SU-DHL-6 (cell line): ENCODE data around the gene CST11.

Experiments
- H2AFZ ChIP-seq: fragments of 200-600 bp; sonication (generic); 2 replicates; pipeline ENCODE4 v1.6.1; 2014; ENCODE audit warnings: low read depth, mild to moderate bottlenecking, moderate library complexity, mixed read lengths, antibody characterized with exemption, low read length; ENCODE audit not compliant: severe bottlenecking
- H3F3A ChIP-seq: fragments of 200-600 bp; shearing (Covaris generic); 2 replicates; pipeline ENCODE4 v1.6.0; 2016; ENCODE audit warnings: antibody characterized with exemption, mild to moderate bottlenecking; ENCODE audit not compliant: insufficient read depth
- H3K27ac ChIP-seq: fragments of 200-600 bp; sonication (generic); 2 replicates; pipeline ENCODE4 v1.5.1; 2016; ENCODE audit warnings: low read depth, mild to moderate bottlenecking, low read length, moderate library complexity, mixed read lengths
- H3K27me3 ChIP-seq: fragments of 200-600 bp; sonication (generic), shearing (Covaris generic); 2 replicates; pipeline ENCODE4 v1.6.0; 2014; ENCODE audit warnings: mild to moderate bottlenecking, low read length
- H3K36me3 ChIP-seq: fragments of 200-600 bp; sonication (generic); 2 replicates; pipeline ENCODE4 v1.6.1; 2014; ENCODE audit warnings: mild to moderate bottlenecking, low read length, mixed read lengths
- H3K4me2 ChIP-seq: fragments of 300-600, 200-600 bp; shearing (Covaris generic), sonication (generic); 2 replicates; pipeline ENCODE4 v1.6.0; 2014; ENCODE audit warnings: low read length, low read depth, mild to moderate bottlenecking; ENCODE audit not compliant: poor library complexity, severe bottlenecking
- H3K4me3 ChIP-seq: fragments of 200-600 bp; sonication (generic); 2 replicates; pipeline ENCODE4 v1.5.1; 2014; ENCODE audit warnings: antibody characterized with exemption, low read length, mild to moderate bottlenecking, mixed read lengths; ENCODE audit not compliant: insufficient read depth, poor library complexity, severe bottlenecking
- H3K79me2 ChIP-seq: fragments of 200-600 bp; sonication (generic); 2 replicates; pipeline ENCODE4 v1.6.1; 2014; ENCODE audit warnings: mild to moderate bottlenecking, low read length, moderate library complexity; ENCODE audit not compliant: insufficient read depth
- H3K9ac ChIP-seq: fragments of 200-600 bp; sonication (generic); 2 replicates; pipeline ENCODE4 v1.7.0; 2014; ENCODE audit warnings: mild to moderate bottlenecking, low read length
- H3K9me2 ChIP-seq: fragments of 200-600 bp; sonication (generic); replicated peaks from 2 replicates; pipeline ENCODE4 v1.6.1; 2014; ENCODE audit warnings: low read length; ENCODE audit not compliant: insufficient read depth
- H3K9me3 ChIP-seq: fragments of 200-600 bp; sonication (generic); 2 replicates; pipeline ENCODE4 v1.6.1; 2014; ENCODE audit warnings: low read length, mixed read lengths; ENCODE audit not compliant: insufficient read depth
- H4K20me1 ChIP-seq: fragments of 200-600 bp; sonication (generic); 2 replicates; pipeline ENCODE4 v1.6.1; 2014; ENCODE audit warnings: low read depth, mild to moderate bottlenecking, antibody characterized with exemption, low read length, moderate library complexity, mixed read lengths
- EZH2phosphoT487 ChIP-seq: fragments of 200-600 bp; sonication (generic), shearing (Covaris generic); conservative IDR thresholded peaks from 2 replicates; pipeline ENCODE4 v1.6.1; 2018; ENCODE audit warnings: mild to moderate bottlenecking, antibody characterized with exemption, low read length, moderate library complexity, mixed read lengths
- TF ChIP-seq, protein P1 (sequence below): fragments of 200-600 bp; sonication (generic); IDR thresholded peaks from one replicate; pipeline ENCODE4 v1.5.1; 2017; ENCODE audit warnings: antibody characterized with exemption, mild to moderate bottlenecking, low read length, moderate library complexity; ENCODE audit not compliant: insufficient read depth, poor library complexity, severe bottlenecking

Gene CST11

GRCh38 chr20:23493172-23493772 is 40.6 kb upstream of the CST11 start:
- Histone ChIP-seq H3K4me3 (no peak overlapping the region), H4K20me1 (no peaks in the 10 kb centered on the region), H3K36me3 (no peaks in the 10 kb centered on the region), H3K4me2 (no peak overlapping the region), H3K9me2 (no peaks in the 10 kb centered on the region), H2AFZ (no peak overlapping the region), H3K79me2 (no peaks in the 10 kb centered on the region), H3K27me3 (no peaks in the 10 kb centered on the region), H3K9ac (no peak overlapping the region), H3K9me3 (no peaks in the 10 kb centered on the region), H3F3A (no peaks in the 10 kb centered on the region), H3K27ac (no peak overlapping the region)
- TF ChIP-seq EZH2phosphoT487, result no peak
- TF ChIP-seq, protein P1, sequence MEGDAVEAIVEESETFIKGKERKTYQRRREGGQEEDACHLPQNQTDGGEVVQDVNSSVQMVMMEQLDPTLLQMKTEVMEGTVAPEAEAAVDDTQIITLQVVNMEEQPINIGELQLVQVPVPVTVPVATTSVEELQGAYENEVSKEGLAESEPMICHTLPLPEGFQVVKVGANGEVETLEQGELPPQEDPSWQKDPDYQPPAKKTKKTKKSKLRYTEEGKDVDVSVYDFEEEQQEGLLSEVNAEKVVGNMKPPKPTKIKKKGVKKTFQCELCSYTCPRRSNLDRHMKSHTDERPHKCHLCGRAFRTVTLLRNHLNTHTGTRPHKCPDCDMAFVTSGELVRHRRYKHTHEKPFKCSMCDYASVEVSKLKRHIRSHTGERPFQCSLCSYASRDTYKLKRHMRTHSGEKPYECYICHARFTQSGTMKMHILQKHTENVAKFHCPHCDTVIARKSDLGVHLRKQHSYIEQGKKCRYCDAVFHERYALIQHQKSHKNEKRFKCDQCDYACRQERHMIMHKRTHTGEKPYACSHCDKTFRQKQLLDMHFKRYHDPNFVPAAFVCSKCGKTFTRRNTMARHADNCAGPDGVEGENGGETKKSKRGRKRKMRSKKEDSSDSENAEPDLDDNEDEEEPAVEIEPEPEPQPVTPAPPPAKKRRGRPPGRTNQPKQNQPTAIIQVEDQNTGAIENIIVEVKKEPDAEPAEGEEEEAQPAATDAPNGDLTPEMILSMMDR, result no peak

DNA sequence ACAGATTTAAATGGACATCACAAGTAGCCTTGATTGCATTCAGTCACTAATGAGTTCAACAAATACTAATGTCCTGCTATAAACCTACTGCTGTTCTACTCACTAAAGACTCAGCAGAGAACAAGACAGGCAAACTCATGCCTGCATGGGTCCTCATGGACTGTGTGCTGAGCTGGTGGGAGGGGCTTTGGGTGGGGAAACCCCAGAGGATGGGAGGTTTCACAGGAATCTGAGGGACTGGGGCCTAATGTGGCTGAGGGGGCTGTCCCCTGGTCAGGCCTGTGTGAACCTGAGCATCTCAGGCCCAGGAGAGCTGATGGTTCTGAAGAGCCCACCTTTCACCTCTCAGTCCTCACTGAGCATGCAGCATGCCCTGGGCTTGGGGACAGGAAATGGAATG is 39.6 kb upstream of the CST11 start:
- Histone ChIP-seq H3K36me3 (no peaks in the 10 kb centered on the region), H2AFZ (no peak overlapping the region), H3K9ac (no peak overlapping the region), H4K20me1 (no peaks in the 10 kb centered on the region), H3K9me2 (no peaks in the 10 kb centered on the region), H3K79me2 (no peaks in the 10 kb centered on the region), H3K27ac (no peak overlapping the region), H3K4me2 (no peak overlapping the region), H3F3A (no peaks in the 10 kb centered on the region), H3K4me3 (no peak overlapping the region), H3K9me3 (no peaks in the 10 kb centered on the region), H3K27me3 (no peaks in the 10 kb centered on the region)
- TF ChIP-seq, protein P1, result no peak
- TF ChIP-seq EZH2phosphoT487, result no peak

GRCh38 chr20:23490817-23491216 is 38.1 kb upstream of the CST11 start, which contains the start of gene CST8:
TSS of gene CST8 (plus strand) at chr20:23491117. CDS start at chr20:23491668, 551 bp downstream.
- no peak within 1 kb of the TSS for H2AFZ ChIP-seq
- no peaks in the 10 kb centered on the region for H3K27me3 ChIP-seq
- H3K4me2 ChIP-seq, result no peak within 1 kb of the TSS
- H3K27ac ChIP-seq, result no peak within 1 kb of the TSS
- TF ChIP-seq EZH2phosphoT487, result no peak
- TF ChIP-seq, protein P1, result no peak
- H3F3A ChIP-seq, result no peaks in the 10 kb centered on the region
- H3K36me3 ChIP-seq, result no peaks in the 10 kb centered on the region
- no peak within 1 kb of the TSS for H3K4me3 ChIP-seq
- no peaks in the 10 kb centered on the region for H3K9me3 ChIP-seq
- H3K9ac ChIP-seq, result no peak within 1 kb of the TSS
- H3K9me2 ChIP-seq, result no peaks in the 10 kb centered on the region
- H4K20me1 ChIP-seq, result no peaks in the 10 kb centered on the region
- H3K79me2 ChIP-seq, result no peaks in the 10 kb centered on the region
